Measurements from ENCODE around the gene CCDC47. TPM values are rescaled to one million over a fixed set of nuclear protein-coding genes. Genes with fewer than 3 reads are reported as not detected.

CCDC47 gene
- polyA plus RNA-seq, 1 donor (not counting 4 experiments of a cell fraction or from before 2014, with no cell fraction given): 86.4 TPM

GRCh38 chr17:63696381-63696961 lies 76.9 kb downstream of the CCDC47 start:
- no peak for DNase-seq (ENCODE audit: low read depth, low spot score)
- no peaks in the 10 kb centered on the region for H3K27me3 ChIP-seq (ENCODE audit: control insufficient read depth, extremely low read depth, insufficient read depth, low read length)
- peak in 2 of 3 experiments; percentile 10 to 29 for TF ChIP-seq CTCF (optimal IDR thresholded peaks at IDR 0.05 in 1 of 3, IDR thresholded peaks at IDR 0.05 in 1 of 3, conservative IDR thresholded peaks at IDR 0.05 in 1 of 3; ENCODE audit: extremely low read depth in 1 of 3, insufficient read depth in 2 of 3, low read length in 3 of 3)
- TF ChIP-seq EZH2 (IDR thresholded peaks at IDR 0.05; ENCODE audit: low read length): no peak
- H3K4me3 ChIP-seq (ENCODE audit: control insufficient read depth in 2 of 3, extremely low read depth in 1 of 3, insufficient read depth in 2 of 3, low read depth in 1 of 3, low read length in 3 of 3): no peak overlapping the region
- H3K27ac ChIP-seq (ENCODE audit: control insufficient read depth, insufficient read depth, low read length): no peak overlapping the region
- H3K4me1 ChIP-seq (ENCODE audit: control insufficient read depth, extremely low read depth, insufficient read depth, low read length): no peaks in the 10 kb centered on the region
- peaks cover 4 to 5% of the 10 kb centered on the region in 2 experiments for H3K36me3 ChIP-seq (ENCODE audit: control insufficient read depth in 2 of 2, extremely low read depth in 1 of 2, insufficient read depth in 2 of 2, low read length in 2 of 2)
- no peak overlapping the region for H3K4me2 ChIP-seq (ENCODE audit: control insufficient read depth, extremely low read depth, insufficient read depth, low read depth, low read length)
- H3K9me1 ChIP-seq (ENCODE audit: control insufficient read depth, extremely low read depth, insufficient read depth, low read length): no peaks in the 10 kb centered on the region
- H3K9me3 ChIP-seq (ENCODE audit: control insufficient read depth, low read depth, low read length): no peaks in the 10 kb centered on the region
- H2AFZ ChIP-seq (ENCODE audit: control insufficient read depth, low read length): no peak overlapping the region
- H4K20me1 ChIP-seq (ENCODE audit: control insufficient read depth, extremely low read depth, insufficient read depth, low read length): no peaks in the 10 kb centered on the region
- H3K79me2 ChIP-seq (ENCODE audit: control insufficient read depth, insufficient read depth, low read length): no peaks in the 10 kb centered on the region
- FAIRE-seq: no peak
- dilution Hi-C loops (cut with MboI; ENCODE audit: extremely low pct_ligation_motif_present, low sequenced_read_pairs): no loop called here
- no peak overlapping the region for H3K9ac ChIP-seq (ENCODE audit: control insufficient read depth, extremely low read depth, insufficient read depth, low read length)

DNA sequence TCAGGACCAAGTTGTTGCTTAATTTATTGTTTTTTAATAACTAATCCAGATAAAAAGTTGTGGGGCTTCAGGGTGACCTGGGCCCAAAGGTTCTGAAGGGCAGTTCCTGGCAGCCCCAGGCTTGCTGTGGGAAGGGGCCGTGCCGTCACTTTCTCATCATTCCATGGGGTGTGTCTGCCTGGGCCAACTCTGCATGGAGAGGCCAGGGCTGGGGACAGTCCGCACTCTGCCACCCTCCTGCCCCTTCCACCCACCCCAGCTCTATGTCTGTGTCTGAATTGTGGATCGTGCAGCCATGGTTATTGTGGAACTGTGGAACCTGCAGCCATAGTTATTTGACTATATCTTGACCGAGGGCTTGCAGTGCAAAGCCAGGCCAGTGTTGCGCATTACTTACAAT lies 77.5 kb downstream of the CCDC47 start:
- FAIRE-seq (no peak), DNase-seq (ENCODE audit: low read depth, low spot score) (no peak)
- no peaks in the 10 kb centered on the region for H3K4me1 ChIP-seq (ENCODE audit: control insufficient read depth, extremely low read depth, insufficient read depth, low read length)
- H3K27me3 ChIP-seq (ENCODE audit: control insufficient read depth, extremely low read depth, insufficient read depth, low read length): no peaks in the 10 kb centered on the region
- no peak overlapping the region for H3K4me3 ChIP-seq (ENCODE audit: control insufficient read depth in 2 of 3, extremely low read depth in 1 of 3, insufficient read depth in 2 of 3, low read depth in 1 of 3, low read length in 3 of 3)
- dilution Hi-C loops (cut with MboI; ENCODE audit: extremely low pct_ligation_motif_present, low sequenced_read_pairs): no loop called here
- H3K4me2 ChIP-seq (ENCODE audit: control insufficient read depth, extremely low read depth, insufficient read depth, low read depth, low read length): no peak overlapping the region
- no peak overlapping the region for H3K9ac ChIP-seq (ENCODE audit: control insufficient read depth, extremely low read depth, insufficient read depth, low read length)
- H3K36me3 ChIP-seq (ENCODE audit: control insufficient read depth in 2 of 2, extremely low read depth in 1 of 2, insufficient read depth in 2 of 2, low read length in 2 of 2): peaks cover 8 to 11% of the 10 kb centered on the region in 2 experiments
- no peaks in the 10 kb centered on the region for H3K9me1 ChIP-seq (ENCODE audit: control insufficient read depth, extremely low read depth, insufficient read depth, low read length)
- no peak for TF ChIP-seq CTCF (optimal IDR thresholded peaks at IDR 0.05 in 1 of 3, IDR thresholded peaks at IDR 0.05 in 1 of 3, conservative IDR thresholded peaks at IDR 0.05 in 1 of 3; ENCODE audit: extremely low read depth in 1 of 3, insufficient read depth in 2 of 3, low read length in 3 of 3)
- no peak for TF ChIP-seq EZH2 (IDR thresholded peaks at IDR 0.05; ENCODE audit: low read length)
- no peak overlapping the region for H2AFZ ChIP-seq (ENCODE audit: control insufficient read depth, low read length)
- H4K20me1 ChIP-seq (ENCODE audit: control insufficient read depth, extremely low read depth, insufficient read depth, low read length): no peaks in the 10 kb centered on the region
- H3K79me2 ChIP-seq (ENCODE audit: control insufficient read depth, insufficient read depth, low read length): no peaks in the 10 kb centered on the region
- no peak overlapping the region for H3K27ac ChIP-seq (ENCODE audit: control insufficient read depth, insufficient read depth, low read length)
- no peaks in the 10 kb centered on the region for H3K9me3 ChIP-seq (ENCODE audit: control insufficient read depth, low read depth, low read length)

Other genes starting within 250 kb of the CCDC47 start
- 20.6 to 51.1 TPM (median 32.6 TPM) in 3 replicates for gene DCAF7, start 223.1 kb downstream of the CCDC47 start, polyA plus RNA-seq
- gene TACO1, start 172.7 kb downstream of the CCDC47 start, polyA plus RNA-seq: 17.8 to 27.2 TPM (median 23.5 TPM) in 3 replicates
- gene MAP3K3, start 151.2 kb downstream of the CCDC47 start, polyA plus RNA-seq: 9.8 to 10.2 TPM (median 10.0 TPM) in 3 replicates
- gene LIMD2, start 73.5 kb downstream of the CCDC47 start, polyA plus RNA-seq: 1.6 to 3.5 TPM (median 3.3 TPM) in 3 replicates
- 25.9 to 29.0 TPM (median 26.3 TPM) in 3 replicates for gene STRADA, start 31.8 kb downstream of the CCDC47 start, polyA plus RNA-seq
- gene DDX42, start 573 bp upstream of the CCDC47 start, polyA plus RNA-seq: 74.8 to 116 TPM (median 86.2 TPM) in 3 replicates
- gene PSMC5, start 53.8 kb upstream of the CCDC47 start, polyA plus RNA-seq: 111 to 208 TPM (median 141 TPM) in 3 replicates
- gene FTSJ3, start 54.1 kb upstream of the CCDC47 start, polyA plus RNA-seq: 35.4 to 48.5 TPM (median 43.7 TPM) in 3 replicates
- 80.3 to 99.8 TPM (median 86.3 TPM) in 3 replicates for gene SMARCD2, start 69.1 kb upstream of the CCDC47 start, polyA plus RNA-seq
- gene CSH2, start 100.1 kb upstream of the CCDC47 start, polyA plus RNA-seq: not detected in 3 replicates
- not detected in 3 replicates for gene GH2, start 108.3 kb upstream of the CCDC47 start, polyA plus RNA-seq
- not detected in 3 replicates for gene CSH1, start 123.0 kb upstream of the CCDC47 start, polyA plus RNA-seq
- gene CSHL1, start 137.7 kb upstream of the CCDC47 start, polyA plus RNA-seq: not detected in 3 replicates
- gene GH1, start 145.2 kb upstream of the CCDC47 start, polyA plus RNA-seq: not detected in 3 replicates
- 0.07 to 0.24 TPM (median 0.08 TPM) in 3 replicates for gene CD79B, start 158.7 kb upstream of the CCDC47 start, polyA plus RNA-seq
- gene SCN4A, start 199.3 kb upstream of the CCDC47 start, polyA plus RNA-seq: not detected in 3 replicates
- gene PRR29, start 224.8 kb upstream of the CCDC47 start, polyA plus RNA-seq: 0.01 TPM in 1 of 3 replicates, not detected in the others
- gene ICAM2, start 247.0 kb upstream of the CCDC47 start, polyA plus RNA-seq: 0.09 to 0.21 TPM (median 0.16 TPM) in 3 replicates